TTC549 (cell line): ENCODE measurements around the gene RPSA.
"Not testable (repeated sequence)": the region's sequence is repeated elsewhere in the genome, so short reads cannot be mapped to it uniquely, and the experiment has no call there.

Experiments used
- FAIRE-seq: peaks from 2 replicates; lab custom pipeline; 2012; peaks lifted over from hg19 to GRCh38; lab: Jason Lieb, UNC

The RPSA gene

DNA sequence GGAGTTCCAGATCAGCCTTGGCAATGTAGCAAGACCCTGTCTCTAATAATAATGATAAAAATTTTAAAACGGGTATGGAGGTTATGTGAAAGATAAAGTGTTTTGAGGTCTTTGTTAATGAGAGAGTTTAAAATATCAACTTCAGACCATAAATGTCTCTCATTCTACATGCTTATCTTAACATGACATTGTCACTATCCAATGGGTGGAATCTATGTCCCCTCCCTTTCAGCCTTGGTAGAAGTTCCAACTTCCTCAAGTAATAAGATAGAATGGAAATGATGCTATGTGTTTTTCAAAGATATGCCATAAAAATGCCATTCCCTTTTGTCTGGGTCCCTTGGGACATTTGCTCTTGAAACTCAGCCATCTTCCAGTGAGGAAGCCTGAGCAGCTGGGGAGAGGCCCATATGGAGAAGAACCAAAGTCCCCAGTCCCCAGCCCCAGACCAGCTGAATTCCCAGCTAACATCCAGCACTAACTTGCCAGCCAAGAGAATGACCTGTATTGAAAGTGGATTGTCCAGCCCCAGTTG lies 17.0 kb downstream of the RPSA start:
- FAIRE-seq = no peak

DNA sequence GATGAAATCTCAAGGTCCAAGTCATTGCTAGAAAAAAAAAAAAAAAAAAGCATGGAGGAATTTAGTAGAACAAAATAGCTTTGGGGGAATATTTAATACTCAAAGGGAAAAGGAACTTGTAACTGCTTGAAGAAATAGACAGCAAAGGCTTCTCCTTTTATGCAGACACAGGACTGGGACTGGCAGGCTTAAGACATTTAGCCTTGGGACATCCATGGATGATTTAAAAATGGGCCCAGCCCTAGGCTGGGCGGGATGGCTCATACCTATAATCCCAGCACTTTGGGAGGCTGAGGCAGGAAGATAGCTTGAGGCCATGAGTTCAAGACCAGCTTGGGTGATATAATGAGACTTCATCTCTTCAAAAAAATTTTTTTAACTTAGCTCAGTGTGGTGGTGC lies 19.8 kb downstream of the RPSA start:
- FAIRE-seq = no peak

DNA sequence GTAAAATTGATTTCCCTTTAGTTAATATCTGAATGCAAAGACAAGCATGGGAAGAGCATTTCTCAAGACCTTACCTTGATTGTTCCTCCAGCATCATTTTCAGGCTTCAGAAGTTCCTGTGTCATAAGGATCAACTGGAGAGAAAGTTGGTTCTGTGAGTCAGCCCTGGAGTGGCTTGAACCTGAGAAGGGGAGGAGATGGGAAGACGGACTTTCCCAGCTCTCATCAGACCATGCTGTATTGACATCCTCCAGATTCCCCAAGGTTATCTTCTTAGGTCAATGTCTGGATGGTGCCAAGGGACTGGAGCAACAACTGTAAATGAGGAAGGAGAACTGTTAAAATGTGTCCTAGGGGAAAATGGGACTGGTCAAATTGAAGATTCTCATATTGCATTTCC lies 21.0 kb downstream of the RPSA start:
- no peak for FAIRE-seq

DNA sequence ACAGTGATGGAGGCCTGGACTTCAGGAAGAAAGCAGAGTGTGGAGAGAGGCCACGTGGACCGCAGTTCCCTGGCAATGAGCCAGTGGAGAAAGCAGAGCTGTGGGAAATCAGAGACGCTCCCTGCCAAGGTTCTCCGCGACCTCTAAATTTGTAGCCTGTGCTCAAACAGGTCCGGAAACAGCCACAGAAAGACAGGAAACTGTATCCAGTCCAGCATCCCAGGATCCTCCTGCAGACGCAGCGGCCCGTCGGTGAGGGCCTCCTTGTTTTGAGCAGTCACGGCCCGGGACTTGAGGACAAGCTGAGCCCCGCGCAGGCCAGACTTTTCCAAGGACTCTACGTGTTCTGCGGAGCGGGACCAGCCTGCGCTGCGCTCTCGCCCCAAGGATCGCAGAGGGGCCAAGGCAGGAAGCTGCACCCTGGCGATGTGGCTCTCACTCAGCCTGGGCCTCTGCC lies 22.3 kb downstream of the RPSA start:
- no peak for FAIRE-seq

DNA sequence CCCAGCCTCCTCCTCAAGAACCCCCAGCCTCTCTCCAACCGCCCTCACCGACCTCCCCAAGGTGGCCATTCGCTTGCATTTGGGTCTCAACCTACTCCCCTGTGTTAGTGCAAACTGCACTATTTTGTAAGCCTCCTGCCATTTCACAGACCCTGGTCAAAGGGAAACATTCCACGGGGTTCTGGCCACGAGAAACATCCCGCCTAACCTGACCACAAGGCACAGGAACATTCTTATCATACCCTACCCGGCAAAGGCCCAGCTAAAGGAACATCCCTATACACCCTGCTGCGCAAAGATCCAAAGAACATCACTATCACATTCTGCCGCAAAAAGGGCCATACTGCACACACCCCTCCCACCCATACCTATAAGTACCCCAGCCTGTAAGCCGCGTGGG lies 22.9 kb downstream of the RPSA start:
- no peak for FAIRE-seq

DNA sequence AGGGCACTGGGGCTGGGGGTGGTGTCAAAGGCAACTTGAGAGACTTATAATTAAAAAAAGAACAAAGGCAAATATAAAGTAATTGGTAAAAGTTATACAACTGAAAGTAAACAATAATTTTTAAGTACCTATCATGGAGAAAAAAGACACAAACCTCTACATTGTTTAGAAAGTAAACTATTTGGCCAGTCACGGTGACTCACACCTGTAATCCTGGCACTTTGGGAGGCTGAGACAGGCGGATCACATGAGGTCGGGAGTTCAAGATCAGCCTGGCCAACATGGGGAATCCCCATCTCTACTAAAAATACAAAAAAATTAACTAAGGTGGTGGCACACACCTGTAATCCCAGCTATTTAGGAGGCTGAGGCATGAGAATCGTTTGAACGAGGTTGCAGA lies 25.8 kb downstream of the RPSA start:
- FAIRE-seq = no peak

DNA sequence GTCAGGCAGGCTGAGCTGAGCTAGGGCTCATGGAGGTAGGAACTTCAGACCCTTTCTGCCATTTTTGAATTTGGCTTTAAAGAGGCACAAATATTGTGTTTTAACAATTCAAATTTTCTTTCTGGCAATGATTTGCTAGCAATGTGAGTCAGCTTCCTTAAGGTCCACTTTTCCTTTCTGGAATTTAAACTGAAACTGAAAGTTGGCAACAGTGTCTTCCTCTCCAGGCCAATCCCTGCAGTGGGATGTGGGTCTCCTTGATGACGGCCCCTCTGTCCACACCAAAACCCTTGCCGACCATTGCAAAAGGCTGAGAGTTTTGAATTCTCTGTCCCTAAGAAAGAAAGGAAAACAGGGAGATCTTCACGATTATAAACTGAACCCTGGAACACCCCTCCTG lies 27.1 kb downstream of the RPSA start:
- FAIRE-seq = no peak

DNA sequence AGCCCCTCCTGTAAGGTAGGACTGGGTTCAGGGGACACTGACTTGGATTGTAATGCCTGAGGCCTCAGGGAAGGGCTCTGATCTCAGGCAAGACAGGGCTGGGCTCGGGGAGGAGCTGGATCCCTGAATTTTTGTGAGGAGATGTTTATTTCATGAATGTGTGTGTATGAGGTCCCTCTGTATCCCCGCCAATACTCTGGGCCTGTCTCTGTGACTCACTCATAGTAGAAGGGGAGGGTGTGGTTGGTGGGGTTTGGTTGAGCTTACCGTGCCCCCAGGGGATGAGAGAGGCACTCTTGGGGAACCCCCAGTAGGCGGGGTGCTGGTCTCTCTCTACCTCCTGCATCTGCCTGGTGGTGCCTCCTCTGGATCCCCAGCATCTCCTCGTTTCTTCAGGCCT lies 28.1 kb downstream of the RPSA start:
- no peak for FAIRE-seq

DNA sequence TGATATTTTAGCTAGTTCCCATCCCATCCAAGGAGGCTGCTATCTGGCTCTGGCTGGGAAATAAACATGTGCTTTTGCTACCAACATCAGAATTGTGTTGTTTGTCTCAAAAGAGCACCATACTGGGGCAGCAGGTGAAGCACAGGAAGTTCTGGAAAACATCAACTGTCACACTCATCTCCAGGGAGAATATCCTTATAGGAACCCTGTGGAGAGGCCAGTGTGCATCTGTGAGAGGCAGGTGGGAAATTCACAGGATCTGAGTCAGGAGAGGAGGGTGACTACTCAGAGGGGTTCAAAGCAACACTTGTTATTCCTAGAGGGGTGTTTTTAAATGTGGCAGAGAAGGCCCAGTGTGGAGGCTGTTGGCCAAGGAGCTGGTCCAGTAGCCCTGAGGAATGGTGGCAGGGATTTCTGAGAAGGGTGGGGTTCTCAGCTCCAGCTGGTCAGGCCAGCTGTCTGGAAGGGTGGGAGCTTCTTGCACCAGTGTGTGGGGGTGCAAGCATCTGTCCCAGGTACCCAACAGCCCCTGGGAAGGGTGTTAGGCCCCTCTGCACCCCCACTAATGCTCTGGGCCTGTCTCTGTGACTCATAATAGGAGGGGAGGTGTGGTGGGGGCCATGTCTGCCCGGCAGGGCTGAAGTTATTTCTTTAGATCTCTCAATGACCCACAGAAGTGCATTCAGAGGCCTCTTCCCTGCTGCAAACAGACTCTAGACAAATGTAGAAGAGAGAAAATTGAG lies 28.7 kb downstream of the RPSA start:
- no peak for FAIRE-seq

DNA sequence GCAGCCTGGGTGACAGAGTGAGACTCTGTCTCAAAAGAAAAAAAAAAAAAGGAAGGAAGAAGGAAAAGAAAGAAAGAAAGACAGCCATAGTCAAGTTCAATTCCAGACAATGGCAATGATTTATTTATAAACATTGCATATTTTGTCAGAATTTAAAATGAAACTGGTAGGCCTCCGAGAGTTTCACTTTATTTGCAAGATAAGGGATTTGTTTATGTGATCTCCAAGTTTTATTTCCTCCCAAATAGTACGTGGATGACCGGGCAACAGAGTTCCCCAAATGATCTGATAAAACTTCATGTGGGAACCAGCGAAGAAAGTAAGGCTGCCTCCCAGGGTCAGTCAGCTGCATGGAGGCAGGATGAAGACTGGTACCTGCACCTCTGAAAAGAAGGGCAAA lies 32.4 kb downstream of the RPSA start:
- FAIRE-seq = no peak

DNA sequence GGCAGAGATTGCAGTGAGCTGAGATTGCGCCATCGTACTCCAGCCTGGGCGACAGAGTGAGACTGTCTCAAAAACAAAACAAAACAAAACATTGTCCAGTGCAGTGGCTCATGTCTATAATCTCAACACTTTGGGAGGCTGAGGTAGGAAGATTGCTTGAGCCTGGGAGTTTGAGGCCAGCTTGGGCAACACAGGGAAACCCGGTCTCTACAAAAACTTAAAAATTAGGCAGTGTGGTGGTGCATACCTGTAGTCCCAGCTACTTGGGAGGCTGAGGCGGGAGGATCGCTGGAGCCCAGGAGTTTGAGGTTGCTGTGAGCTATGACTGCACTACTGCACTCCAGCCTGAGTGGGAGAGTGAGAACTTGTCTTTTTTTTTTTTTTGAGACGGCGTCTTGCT lies 33.8 kb downstream of the RPSA start:
- FAIRE-seq = no peak

DNA sequence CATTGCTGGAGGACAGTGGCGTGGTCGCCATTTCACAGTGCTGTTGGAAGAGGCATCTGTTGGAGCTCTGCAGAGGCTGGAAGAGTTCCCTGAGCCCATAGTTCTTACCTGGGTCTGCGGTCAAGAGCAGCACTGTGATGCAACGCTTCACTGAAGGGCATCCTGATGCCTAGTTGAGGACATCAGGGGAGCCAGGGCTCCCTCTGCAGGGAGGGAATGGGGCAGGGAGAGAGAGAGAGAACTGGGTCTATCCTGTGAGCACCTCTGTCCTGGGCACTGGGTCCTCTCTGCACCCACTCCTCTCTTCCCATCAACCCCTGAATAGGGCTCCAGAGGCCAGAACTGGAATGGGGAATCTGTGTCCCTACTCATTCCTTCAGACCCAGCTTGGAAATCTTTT lies 37.0 kb downstream of the RPSA start:
- no peak for FAIRE-seq

DNA sequence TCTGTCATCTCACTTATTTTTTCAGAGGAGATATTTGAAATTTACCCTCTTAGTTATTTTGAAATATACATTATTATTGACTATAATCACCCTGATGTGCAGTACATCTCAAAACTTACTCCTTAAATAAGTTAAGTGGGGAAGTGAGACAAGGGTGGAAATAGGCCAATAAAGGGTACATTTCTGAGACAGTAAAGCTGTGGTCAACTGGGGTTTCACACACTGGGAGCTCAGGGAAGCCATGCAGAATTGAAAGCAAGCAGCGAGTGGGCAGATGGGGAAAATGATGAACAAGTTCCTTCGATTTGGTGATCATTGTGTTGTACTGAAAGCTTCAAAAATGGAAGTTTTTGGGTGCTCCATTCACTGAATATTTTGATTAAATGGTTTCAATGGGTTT lies 39.4 kb downstream of the RPSA start:
- no peak for FAIRE-seq

DNA sequence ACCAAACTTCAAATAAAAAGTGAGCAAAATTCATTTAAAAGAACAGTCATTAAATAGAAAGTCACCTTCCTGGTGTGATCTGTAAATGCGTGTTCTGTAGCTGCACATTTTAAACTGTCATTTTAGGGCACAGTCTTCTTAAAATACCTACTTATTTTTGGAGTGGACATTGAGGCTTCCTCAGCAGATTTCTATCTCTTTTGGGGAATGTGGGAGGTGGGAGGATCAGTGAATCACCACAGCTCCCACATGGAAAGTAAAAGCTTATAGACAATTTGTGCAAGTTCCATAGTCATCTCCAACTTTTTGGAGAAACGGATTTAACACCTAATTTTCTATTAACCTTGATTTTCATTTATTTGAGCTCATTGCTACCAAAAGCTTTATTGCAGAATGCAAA lies 39.9 kb downstream of the RPSA start:
- no peak for FAIRE-seq

DNA sequence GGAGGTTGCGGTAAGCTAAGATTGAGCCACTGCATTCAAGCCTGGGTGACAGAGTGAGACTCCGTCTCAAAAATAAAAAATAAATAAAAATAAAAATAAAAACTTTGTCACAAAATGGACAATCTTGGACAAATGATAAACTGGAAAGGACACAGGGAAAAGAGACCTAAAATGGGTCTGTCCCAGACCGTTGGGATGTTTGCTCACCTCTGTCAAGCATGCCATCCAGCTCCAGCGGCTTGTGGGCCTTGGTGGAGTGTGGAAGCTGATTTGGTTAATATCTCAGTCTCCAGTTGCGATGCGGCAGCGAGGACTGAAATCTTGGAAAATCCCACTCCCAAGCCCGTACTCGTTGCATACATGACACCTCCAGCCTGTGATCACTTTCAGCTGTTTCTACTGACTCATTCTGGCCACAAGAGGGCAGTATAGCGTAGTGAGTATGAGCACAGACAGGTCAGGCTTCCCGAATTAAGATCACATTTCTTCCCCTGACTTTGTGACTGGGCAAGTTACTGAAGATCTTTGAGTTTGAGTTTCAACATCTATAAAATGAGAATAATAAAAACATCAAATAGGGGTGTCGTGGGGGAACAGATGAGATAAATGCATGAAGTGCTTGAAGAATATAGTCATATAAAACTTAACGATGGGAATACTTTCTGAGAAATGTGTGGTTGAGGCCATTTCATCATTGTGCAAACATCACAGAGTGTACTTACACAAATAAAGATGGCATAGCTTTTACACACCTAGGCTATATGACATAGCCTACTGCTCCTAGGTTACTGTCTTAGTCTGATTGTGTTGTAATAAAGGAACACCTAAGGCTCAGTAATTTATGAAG lies 41.3 kb downstream of the RPSA start:
- FAIRE-seq = peak; percentile 73

DNA sequence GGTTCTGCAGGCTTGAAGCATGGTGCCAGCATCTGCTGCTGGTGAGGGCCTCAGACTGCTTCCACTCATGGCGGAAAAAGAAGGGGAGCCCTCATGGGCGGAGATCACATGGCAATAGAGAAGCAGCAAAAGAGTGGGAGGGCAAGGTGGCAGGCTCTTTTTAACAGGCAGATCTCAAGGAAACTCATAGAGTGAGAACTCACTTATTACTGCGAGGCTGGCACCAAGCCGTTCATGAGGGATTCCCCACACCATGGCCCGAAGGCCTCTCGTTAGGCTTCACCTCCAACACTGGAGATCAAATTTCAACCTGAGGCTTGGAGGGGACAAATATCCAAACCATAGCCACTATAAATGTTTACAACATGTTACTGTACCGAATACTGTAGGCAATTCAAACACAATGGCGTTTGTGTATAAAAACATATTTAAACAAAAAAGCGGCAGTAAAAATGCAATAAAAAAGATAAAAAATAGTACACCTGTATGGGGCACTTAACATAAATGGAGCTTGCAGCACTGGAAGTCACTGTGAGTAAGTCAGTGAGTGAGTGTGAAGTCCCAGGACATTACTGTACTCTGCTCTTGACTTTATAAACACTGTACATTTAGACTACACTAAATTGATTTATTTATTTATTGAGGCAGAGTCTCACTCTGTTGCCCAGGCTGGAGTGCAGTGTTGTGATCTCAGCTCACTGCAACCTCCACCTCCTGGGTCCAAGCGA lies 42.1 kb downstream of the RPSA start:
- FAIRE-seq = no peak

DNA sequence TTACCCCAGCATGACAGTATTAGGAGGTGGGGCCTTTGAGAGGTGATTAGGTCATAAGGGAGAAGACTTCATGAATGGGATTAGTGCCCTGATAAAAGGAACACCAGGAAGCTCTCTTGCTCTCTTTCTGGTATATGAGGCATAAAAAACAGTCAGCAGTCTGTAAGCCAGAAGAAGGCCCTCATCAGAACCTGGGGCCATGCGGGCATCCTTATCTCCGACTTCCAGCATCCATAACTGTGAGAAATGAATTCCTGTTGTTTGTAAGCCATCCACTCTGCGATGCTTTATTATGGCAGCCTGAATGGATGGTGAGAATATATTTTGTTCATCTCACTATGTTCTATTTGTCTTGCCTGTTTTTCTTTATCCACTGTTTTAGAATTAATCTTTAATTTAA lies 43.3 kb downstream of the RPSA start:
- FAIRE-seq = no peak

DNA sequence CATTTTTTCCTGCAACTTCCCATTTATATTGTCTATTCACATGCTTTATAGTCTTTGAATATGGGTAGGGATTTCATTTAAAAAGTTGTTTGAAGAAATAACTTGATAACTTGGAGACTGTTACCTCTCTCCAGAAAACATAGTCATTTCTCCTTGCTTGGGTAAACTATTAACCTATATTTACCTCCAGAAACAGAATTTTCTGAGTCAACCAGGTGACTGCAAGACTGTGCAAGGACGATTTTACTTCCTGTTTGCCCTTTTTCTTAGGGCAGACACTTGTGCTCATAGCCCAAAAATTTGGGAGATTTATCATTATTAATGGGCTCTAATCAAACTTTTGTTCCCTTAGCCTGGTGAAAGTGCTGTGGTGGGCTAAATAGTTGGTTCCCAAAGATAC lies 46.6 kb downstream of the RPSA start:
- FAIRE-seq = no peak

DNA sequence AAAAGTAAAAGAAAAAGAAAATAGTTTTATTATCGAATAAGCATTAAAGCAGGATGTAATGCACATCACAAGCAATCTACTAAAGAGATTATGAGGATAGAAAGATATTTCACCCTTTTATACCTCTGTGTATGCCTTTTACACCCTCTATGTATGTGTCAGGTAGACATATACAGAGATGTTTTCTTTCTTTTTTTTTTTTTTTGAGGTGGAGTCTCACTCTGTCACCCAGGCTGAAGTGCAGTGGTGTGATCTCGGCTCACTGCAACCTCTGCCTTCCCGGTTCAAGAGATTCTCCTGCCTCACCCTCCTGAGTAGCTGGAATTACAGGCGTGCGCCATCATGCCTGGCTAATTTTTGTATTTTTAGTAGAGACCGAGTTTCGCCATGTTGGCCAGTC lies 47.4 kb downstream of the RPSA start:
- FAIRE-seq = not testable (repeated sequence)

DNA sequence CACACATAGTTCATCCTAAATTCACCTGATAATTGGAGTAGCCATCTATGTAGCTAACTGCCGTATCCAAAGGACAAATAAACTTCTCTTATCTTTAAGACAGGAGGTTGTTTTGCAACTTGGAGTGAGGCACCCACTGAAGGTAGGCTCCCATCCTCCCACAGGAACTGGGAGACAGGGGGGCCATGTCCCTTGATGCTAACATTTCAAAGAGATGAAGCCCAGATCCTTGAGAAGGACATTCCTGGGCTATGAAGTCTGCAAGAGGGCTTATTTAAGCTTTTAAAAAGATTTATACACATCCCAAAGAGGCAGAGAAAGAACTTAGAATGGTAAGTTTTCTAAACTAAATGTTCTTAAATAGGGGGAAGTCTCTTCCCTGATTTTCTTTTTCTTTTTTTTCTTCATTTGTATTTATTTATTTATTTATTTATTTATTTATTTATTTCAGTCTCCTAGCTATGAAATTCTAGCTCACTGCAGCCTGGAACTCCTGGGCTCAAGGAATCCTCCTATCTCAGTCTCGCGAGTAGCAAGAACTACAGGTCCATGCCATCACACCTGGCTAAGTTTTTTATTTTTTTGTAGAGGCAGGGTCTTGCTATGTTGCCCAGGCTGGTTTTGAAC lies 48.2 kb downstream of the RPSA start:
- no peak for FAIRE-seq

DNA sequence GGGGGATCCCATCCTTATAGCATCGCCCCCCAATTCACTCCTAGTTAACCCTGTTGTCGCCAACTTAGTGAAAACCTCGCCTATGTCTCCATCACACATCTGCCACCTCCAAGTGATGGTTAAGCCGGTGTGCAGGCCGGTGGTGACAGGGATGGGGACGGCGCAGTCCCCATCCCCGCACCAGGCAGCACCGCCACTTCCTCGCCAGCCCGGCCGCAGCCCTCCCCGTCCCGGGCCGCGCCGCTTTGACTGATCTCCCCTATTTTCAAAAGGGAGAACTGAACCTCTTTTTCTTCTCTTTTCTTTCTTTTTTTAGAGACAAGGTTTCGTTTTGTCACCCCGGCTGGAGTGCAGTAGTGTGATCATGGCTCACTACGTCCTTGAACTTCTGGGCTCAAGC lies 49.6 kb downstream of the RPSA start:
- FAIRE-seq = no peak

DNA sequence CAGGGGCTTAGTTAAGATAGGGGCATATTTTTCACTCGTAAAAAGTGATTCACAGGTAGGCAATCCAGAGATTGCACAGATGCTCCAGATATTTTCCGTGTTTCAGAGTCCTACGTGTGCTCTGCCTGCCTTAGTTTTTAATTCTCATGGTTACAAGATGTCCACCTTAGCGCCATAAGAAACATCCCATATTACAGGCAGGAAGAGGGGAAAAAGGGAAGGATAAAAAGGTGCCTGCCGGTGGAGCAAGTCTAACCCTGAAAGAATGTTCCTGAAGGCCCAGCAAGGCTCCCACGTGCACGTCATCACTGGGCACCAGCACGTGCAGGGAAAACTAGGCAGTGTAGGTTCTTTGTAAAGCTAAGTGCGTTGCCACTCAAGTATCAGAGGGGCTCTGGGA lies 50.8 kb downstream of the RPSA start:
- FAIRE-seq = no peak
